ENCODE results near the gene ZMYND8.

The ZMYND8 gene

GRCh38 chr20:47173596-47174216 lies 182.8 kb downstream of the ZMYND8 start:
- DNase-seq (ENCODE audit: low spot score), result no peak

- DNase-seq (ENCODE audit: low spot score), result no peak
Observed at GRCh38 chr20:47172579-47172978, 183.9 kb downstream of the ZMYND8 start.

GRCh38 chr20:47167846-47168245 lies 188.7 kb downstream of the ZMYND8 start:
- DNase-seq (ENCODE audit: low spot score), result no peak

- no peak for DNase-seq (ENCODE audit: low spot score)
Observed at GRCh38 chr20:47165376-47165865, 191.1 kb downstream of the ZMYND8 start.

GRCh38 chr20:47164140-47164539 lies 192.4 kb downstream of the ZMYND8 start:
- DNase-seq (ENCODE audit: low spot score), result no peak

- no peak for DNase-seq (ENCODE audit: low spot score)
Observed at GRCh38 chr20:47161411-47161810, 195.1 kb downstream of the ZMYND8 start.

GRCh38 chr20:47160992-47161391 lies 195.5 kb downstream of the ZMYND8 start:
- no peak for DNase-seq (ENCODE audit: low spot score)

GRCh38 chr20:47160240-47160639 lies 196.3 kb downstream of the ZMYND8 start:
- no peak for DNase-seq (ENCODE audit: low spot score)
